ENCODE results near the gene IL16.
"Not testable (repeated sequence)": the region's sequence is repeated elsewhere in the genome, so short reads cannot be mapped to it uniquely, and the experiment has no call there.

The IL16 gene

DNA sequence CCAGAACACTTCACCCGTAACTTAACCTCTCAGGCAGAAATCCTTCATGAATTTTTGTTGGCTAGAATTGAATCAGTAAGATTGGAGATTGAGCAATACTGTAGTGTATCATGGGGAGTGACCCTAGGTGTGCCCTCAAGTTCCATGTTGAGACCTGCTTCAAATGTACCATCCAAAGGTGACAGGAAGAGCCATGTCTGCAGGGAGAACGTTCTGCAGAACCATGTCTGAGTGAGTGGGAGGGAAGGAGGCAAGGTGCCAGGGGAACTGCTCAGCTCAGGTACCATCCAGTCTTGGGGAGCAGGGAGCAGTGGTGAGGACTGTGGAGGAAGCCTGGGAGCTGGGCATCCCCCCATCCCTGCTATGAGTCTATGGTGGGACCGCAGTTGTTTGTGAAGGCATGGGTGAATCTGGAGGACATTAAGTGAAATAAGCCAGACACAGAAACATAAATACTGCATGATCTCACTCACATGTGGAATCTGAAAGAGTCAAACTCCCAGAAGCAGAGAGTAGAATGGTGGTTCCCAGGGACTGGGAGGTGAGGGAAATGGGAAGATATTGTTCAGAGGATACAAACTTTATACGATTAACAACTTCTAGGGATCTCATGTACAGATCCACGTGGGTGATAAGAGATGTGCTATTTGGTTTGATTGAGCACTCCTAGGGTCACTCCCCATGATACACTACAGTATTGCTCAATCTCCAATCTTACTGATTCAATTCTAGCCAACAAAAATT, 39.3 kb upstream of the IL16 start:
- DNase-seq (no peak), ATAC-seq (ENCODE audit: insufficient read depth, low read depth) (no peak)
- H3K9ac ChIP-seq (ENCODE audit: low read depth, low read length) = no peak overlapping the region
- H2AFZ ChIP-seq (ENCODE audit: low read depth, low read length) = no peak overlapping the region
- no peak for TF ChIP-seq EZH2 (IDR thresholded peaks at IDR 0.05; ENCODE audit: borderline replicate concordance, low read depth, low read length, severe bottlenecking)
- TF ChIP-seq, protein P1, sequence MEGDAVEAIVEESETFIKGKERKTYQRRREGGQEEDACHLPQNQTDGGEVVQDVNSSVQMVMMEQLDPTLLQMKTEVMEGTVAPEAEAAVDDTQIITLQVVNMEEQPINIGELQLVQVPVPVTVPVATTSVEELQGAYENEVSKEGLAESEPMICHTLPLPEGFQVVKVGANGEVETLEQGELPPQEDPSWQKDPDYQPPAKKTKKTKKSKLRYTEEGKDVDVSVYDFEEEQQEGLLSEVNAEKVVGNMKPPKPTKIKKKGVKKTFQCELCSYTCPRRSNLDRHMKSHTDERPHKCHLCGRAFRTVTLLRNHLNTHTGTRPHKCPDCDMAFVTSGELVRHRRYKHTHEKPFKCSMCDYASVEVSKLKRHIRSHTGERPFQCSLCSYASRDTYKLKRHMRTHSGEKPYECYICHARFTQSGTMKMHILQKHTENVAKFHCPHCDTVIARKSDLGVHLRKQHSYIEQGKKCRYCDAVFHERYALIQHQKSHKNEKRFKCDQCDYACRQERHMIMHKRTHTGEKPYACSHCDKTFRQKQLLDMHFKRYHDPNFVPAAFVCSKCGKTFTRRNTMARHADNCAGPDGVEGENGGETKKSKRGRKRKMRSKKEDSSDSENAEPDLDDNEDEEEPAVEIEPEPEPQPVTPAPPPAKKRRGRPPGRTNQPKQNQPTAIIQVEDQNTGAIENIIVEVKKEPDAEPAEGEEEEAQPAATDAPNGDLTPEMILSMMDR (IDR thresholded peaks at IDR 0.05; ENCODE audit: borderline replicate concordance, extremely low read depth, low read length, poor library complexity, severe bottlenecking) = no peak
- H3K4me2 ChIP-seq (ENCODE audit: insufficient read depth, low read length) = no peak overlapping the region
- H3K4me3 ChIP-seq (ENCODE audit: low read depth in 1 of 2, low read length in 2 of 2) = no peak overlapping the region
- no peaks in the 10 kb centered on the region for H3K36me3 ChIP-seq (ENCODE audit: insufficient read depth, low read length)
- no peak overlapping the region for H3K27ac ChIP-seq (ENCODE audit: low read length)
- H3K79me2 ChIP-seq (ENCODE audit: insufficient read depth, low read length) = no peaks in the 10 kb centered on the region
- no peaks in the 10 kb centered on the region for H3K27me3 ChIP-seq (ENCODE audit: insufficient read depth, low read length, poor library complexity)
- H3K9me3 ChIP-seq (ENCODE audit: insufficient read depth, low read length, severe bottlenecking) = no peaks in the 10 kb centered on the region
- no peaks in the 10 kb centered on the region for H4K20me1 ChIP-seq (ENCODE audit: insufficient read depth, low read length)
- H3K4me1 ChIP-seq (ENCODE audit: insufficient read depth, low read length) = no peaks in the 10 kb centered on the region

DNA sequence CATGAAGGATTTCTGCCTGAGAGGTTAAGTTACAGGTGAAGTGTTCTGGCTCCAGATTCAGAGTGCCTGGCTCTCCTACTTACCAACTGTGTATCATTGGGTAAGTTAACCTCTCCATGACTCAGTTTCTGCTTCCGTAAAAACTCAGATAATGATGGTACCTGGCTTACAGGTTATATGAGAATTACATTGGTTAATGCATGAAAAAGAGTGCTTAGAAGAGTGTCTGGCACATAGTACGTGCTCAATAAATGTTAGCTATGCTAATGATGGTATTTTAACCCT, 38.8 kb upstream of the IL16 start:
- H3K79me2 ChIP-seq (ENCODE audit: insufficient read depth, low read length) = no peaks in the 10 kb centered on the region
- no peaks in the 10 kb centered on the region for H3K36me3 ChIP-seq (ENCODE audit: insufficient read depth, low read length)
- H3K27ac ChIP-seq (ENCODE audit: low read length) = no peak overlapping the region
- H4K20me1 ChIP-seq (ENCODE audit: insufficient read depth, low read length) = no peaks in the 10 kb centered on the region
- no peaks in the 10 kb centered on the region for H3K27me3 ChIP-seq (ENCODE audit: insufficient read depth, low read length, poor library complexity)
- ATAC-seq (ENCODE audit: insufficient read depth, low read depth) = no peak
- H3K9me3 ChIP-seq (ENCODE audit: insufficient read depth, low read length, severe bottlenecking) = no peaks in the 10 kb centered on the region
- H3K4me3 ChIP-seq (ENCODE audit: low read depth in 1 of 2, low read length in 2 of 2) = no peak overlapping the region
- no peak for DNase-seq
- H3K4me1 ChIP-seq (ENCODE audit: insufficient read depth, low read length) = no peaks in the 10 kb centered on the region
- H3K9ac ChIP-seq (ENCODE audit: low read depth, low read length) = no peak overlapping the region
- no peak overlapping the region for H2AFZ ChIP-seq (ENCODE audit: low read depth, low read length)
- H3K4me2 ChIP-seq (ENCODE audit: insufficient read depth, low read length) = no peak overlapping the region
- TF ChIP-seq, protein P1 (IDR thresholded peaks at IDR 0.05; ENCODE audit: borderline replicate concordance, extremely low read depth, low read length, poor library complexity, severe bottlenecking) = no peak
- TF ChIP-seq EZH2 (IDR thresholded peaks at IDR 0.05; ENCODE audit: borderline replicate concordance, low read depth, low read length, severe bottlenecking) = no peak

DNA sequence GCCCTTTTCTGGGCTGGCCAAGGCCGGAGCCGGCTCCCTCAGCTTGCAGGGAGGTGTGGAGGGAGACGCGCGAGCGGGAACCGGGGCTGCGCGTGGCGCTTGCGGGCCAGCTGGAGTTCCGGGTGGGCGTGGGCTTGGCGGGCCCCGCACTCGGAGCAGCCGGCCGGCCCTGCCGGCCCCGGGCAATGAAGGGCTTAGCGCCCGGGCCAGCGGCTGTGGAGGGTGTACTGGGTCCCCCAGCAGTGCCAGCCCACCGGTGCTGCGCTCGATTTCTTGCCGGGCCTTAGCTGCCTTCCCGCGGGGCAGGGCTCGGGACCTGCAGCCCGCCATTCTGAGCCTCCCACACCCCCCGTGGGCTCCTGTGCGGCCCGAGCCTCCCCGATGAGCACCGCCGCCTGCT, 38.1 kb upstream of the IL16 start:
- not testable (repeated sequence) for H3K27ac ChIP-seq (ENCODE audit: low read length); H3K36me3 ChIP-seq (ENCODE audit: insufficient read depth, low read length)

DNA sequence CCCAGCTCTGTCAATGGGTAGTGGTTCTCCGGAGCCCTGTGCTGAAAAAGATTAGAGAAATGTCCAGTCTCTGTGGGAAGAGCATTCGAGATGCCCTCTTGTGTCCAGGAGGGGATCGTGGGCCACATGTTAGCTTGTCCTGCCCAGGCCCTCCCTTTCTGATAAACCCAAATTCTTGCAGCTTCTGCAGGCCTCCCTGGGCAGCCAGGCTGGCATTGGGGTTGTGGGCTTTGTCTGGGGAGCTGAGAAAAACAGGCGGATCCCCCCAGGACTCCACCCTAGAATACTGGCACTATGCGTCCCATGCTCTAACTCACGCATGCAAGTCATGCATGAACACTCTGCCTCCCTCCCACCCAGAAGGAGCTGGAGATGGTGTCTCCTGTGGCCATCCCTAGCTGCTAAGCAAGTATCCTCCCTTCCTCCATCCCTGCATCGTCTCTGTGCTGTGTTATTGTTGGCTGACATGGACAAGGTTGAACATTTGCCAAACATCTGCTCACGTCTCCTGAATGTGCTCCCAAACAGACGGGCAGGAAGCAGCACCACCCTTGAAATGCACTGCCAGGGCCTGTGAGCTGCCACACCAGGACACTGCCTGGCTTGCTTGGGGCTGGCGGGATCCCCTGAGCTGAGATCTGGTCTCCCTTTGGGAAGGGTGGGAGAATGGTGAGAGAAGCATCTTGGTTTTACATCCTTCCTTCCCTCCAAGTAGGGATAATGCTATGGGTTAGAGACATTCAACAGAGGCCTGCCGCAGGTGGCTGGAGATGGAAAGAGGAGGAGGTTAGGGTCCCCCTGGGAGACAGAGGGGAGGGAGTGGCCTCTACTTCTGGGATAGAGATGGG, 36.1 kb upstream of the IL16 start:
- Histone ChIP-seq H3K4me3 (ENCODE audit: low read depth in 1 of 2, low read length in 2 of 2) (no peak overlapping the region), H3K36me3 (ENCODE audit: insufficient read depth, low read length) (no peaks in the 10 kb centered on the region), H2AFZ (ENCODE audit: low read depth, low read length) (no peak overlapping the region), H3K4me2 (ENCODE audit: insufficient read depth, low read length) (no peak overlapping the region), H4K20me1 (ENCODE audit: insufficient read depth, low read length) (no peaks in the 10 kb centered on the region), H3K79me2 (ENCODE audit: insufficient read depth, low read length) (no peaks in the 10 kb centered on the region), H3K9ac (ENCODE audit: low read depth, low read length) (no peak overlapping the region), H3K9me3 (ENCODE audit: insufficient read depth, low read length, severe bottlenecking) (no peaks in the 10 kb centered on the region), H3K27me3 (ENCODE audit: insufficient read depth, low read length, poor library complexity) (no peaks in the 10 kb centered on the region), H3K27ac (ENCODE audit: low read length) (no peak overlapping the region), H3K4me1 (ENCODE audit: insufficient read depth, low read length) (peaks cover 7% of the 10 kb centered on the region)
- ATAC-seq (ENCODE audit: insufficient read depth, low read depth) (no peak), DNase-seq (no peak)
- no peak for TF ChIP-seq EZH2 (IDR thresholded peaks at IDR 0.05; ENCODE audit: borderline replicate concordance, low read depth, low read length, severe bottlenecking)
- TF ChIP-seq, protein P1 (IDR thresholded peaks at IDR 0.05; ENCODE audit: borderline replicate concordance, extremely low read depth, low read length, poor library complexity, severe bottlenecking) = no peak

More for the DNA sequence above, 38.1 kb upstream of the IL16 start:
- not testable (repeated sequence) for H4K20me1 ChIP-seq (ENCODE audit: insufficient read depth, low read length); H3K4me1 ChIP-seq (ENCODE audit: insufficient read depth, low read length); H3K79me2 ChIP-seq (ENCODE audit: insufficient read depth, low read length); DNase-seq; H3K9me3 ChIP-seq (ENCODE audit: insufficient read depth, low read length, severe bottlenecking); ATAC-seq (ENCODE audit: insufficient read depth, low read depth); H3K9ac ChIP-seq (ENCODE audit: low read depth, low read length); H3K27me3 ChIP-seq (ENCODE audit: insufficient read depth, low read length, poor library complexity); H3K4me3 ChIP-seq (ENCODE audit: low read depth in 1 of 2, low read length in 2 of 2); H2AFZ ChIP-seq (ENCODE audit: low read depth, low read length); H3K4me2 ChIP-seq (ENCODE audit: insufficient read depth, low read length)

Measured in DND-41 (cell line).